HepG2 (cell line): ENCODE data around the gene MED12L. TPM values are rescaled to one million over a fixed set of nuclear protein-coding genes. Genes with fewer than 3 reads are reported as not detected.

Experiments used
- ATAC-seq: fragments of 200-7000 bp; cut with Tn5 transposase; 3 replicates; pipeline ENCODE4 v1.9.1; 2020; ENCODE audit warnings: mild to moderate bottlenecking, moderate library complexity
- BruUV-seq: library from RNA; stranded (reverse); fragments of 400-500 nt; replicated peaks from 2 replicates; lab custom pipeline; 2021; lab: Mats Ljungman, UMichigan
- CTCF ChIA-PET: fragments of 300-600 bp; formaldehyde crosslinking; extraction: SDS; loops from one replicate; lab custom pipeline; 2021; ENCODE audit warnings: low total read pairs, inconsistent platforms, low intra/inter-chr PET ratio; lab: Yijun Ruan, JAX
- POLR2A ChIA-PET: fragments of 350-600 bp; sonication (Branson Sonifier 250); formaldehyde crosslinking; loops from one replicate; lab custom pipeline; 2020; ENCODE audit warnings: antibody characterized with exemption, inconsistent platforms; lab: Yijun Ruan, JAX
- DNase-seq: peaks from one replicate; pipeline ENCODE4 v3.0.0-alpha.2; 2015; ENCODE audit warnings: low spot score
- FAIRE-seq: peaks from 3 replicates; lab custom pipeline; 2011; peaks lifted over from hg19 to GRCh38; lab: Jason Lieb, UNC
- H2AFZ ChIP-seq: one replicate; pipeline ENCODE4 v1.6.1; 2011; ENCODE audit warnings: low read length, inconsistent platforms
- H3K27ac ChIP-seq: fragments of 300-600 bp; 3 replicates; pipeline ENCODE4 v1.8.0; 2011; ENCODE audit warnings: mixed run types, mild to moderate bottlenecking, mixed read lengths, low read length, inconsistent platforms; ENCODE audit not compliant: insufficient read depth; ENCODE audit errors: extremely low read length
- H3K27me3 ChIP-seq, 2 experiments: fragments of 200-600 bp in 1 of 2; 2 replicates in 1 of 2; 3 replicates in 1 of 2; pipeline versions ENCODE4 v1.6.0 to v1.8.0; 2011; ENCODE audit warnings: low read length in 2 of 2, mild to moderate bottlenecking in 2 of 2, moderate library complexity in 2 of 2, inconsistent platforms in 1 of 2; ENCODE audit not compliant: insufficient read depth in 2 of 2, control insufficient read depth in 1 of 2
- H3K36me3 ChIP-seq, 2 experiments: fragments of 200-600 bp in 1 of 2; replicated peaks in 1 of 2; 2 replicates in 1 of 2; 3 replicates in 1 of 2; pipeline versions ENCODE4 v1.5.1 to v1.8.0; 2011; ENCODE audit warnings: low read length in 2 of 2, inconsistent platforms in 1 of 2; ENCODE audit not compliant: insufficient read depth in 2 of 2, control insufficient read depth in 1 of 2
- H3K4me1 ChIP-seq: 2 replicates; pipeline ENCODE4 v1.5.1; 2012; ENCODE audit warnings: low read length, inconsistent platforms; ENCODE audit not compliant: insufficient read depth
- H3K4me2 ChIP-seq: 2 replicates; pipeline ENCODE4 v1.6.0; 2011; ENCODE audit warnings: low read depth, low read length, inconsistent platforms
- H3K4me3 ChIP-seq, 3 experiments: fragments of 200-600 bp in 1 of 3; sonication (generic), shearing (Covaris generic) in 1 of 3; replicated peaks in 1 of 3; 2 replicates each; pipeline ENCODE4 v1.5.1; 2011 to 2016; ENCODE audit warnings: low read length in 3 of 3, inconsistent platforms in 2 of 3, low read depth in 2 of 3, mild to moderate bottlenecking in 2 of 3, control low read depth in 1 of 3, mixed read lengths in 1 of 3; ENCODE audit not compliant: insufficient read depth in 1 of 3
- H3K79me2 ChIP-seq: one replicate; pipeline ENCODE4 v1.6.1; 2011; ENCODE audit warnings: low read length, inconsistent platforms; ENCODE audit not compliant: insufficient read depth
- H3K9ac ChIP-seq: 2 replicates; pipeline ENCODE4 v1.6.0; 2011; ENCODE audit warnings: mild to moderate bottlenecking, low read depth, low read length, inconsistent platforms; ENCODE audit not compliant: insufficient read depth
- H3K9me3 ChIP-seq: 2 replicates; pipeline ENCODE4 v1.5.1; 2012; ENCODE audit warnings: mild to moderate bottlenecking, low read length
- H4K20me1 ChIP-seq: 2 replicates; pipeline ENCODE4 v1.6.0; 2011; ENCODE audit warnings: inconsistent platforms, mild to moderate bottlenecking, low read length, moderate library complexity; ENCODE audit not compliant: insufficient read depth
- CENPBD1 ChIP-seq: sonication (generic); formaldehyde crosslinking; IDR thresholded peaks from 2 replicates; pipeline ENCODE4 v1.8.0; 2022; ENCODE audit warnings: missing genetic modification reagents, low read depth, mild to moderate bottlenecking, borderline replicate concordance
- FOSL2 ChIP-seq: sonication (generic); formaldehyde crosslinking; IDR thresholded peaks from 2 replicates; pipeline ENCODE4 v1.4.0; 2020; ENCODE audit warnings: missing genetic modification reagents
- GABPB1 ChIP-seq: IDR thresholded peaks from 2 replicates; pipeline ENCODE4 v1.6.1; 2016; ENCODE audit warnings: mild to moderate bottlenecking, missing genetic modification reagents, moderate library complexity, missing compliant biosample characterization
- HIC2 ChIP-seq: sonication (generic); formaldehyde crosslinking; IDR thresholded peaks from 2 replicates; pipeline ENCODE4 v1.9.0; 2022; ENCODE audit warnings: low read depth, missing genetic modification reagents
- POGZ ChIP-seq: sonication (generic); formaldehyde crosslinking; IDR thresholded peaks from 2 replicates; pipeline ENCODE4 v1.4.0; 2020; ENCODE audit warnings: mild to moderate bottlenecking, missing genetic modification reagents
- PRMT3 ChIP-seq: sonication (generic); formaldehyde crosslinking; IDR thresholded peaks from 2 replicates; pipeline ENCODE4 v1.8.1; 2022; ENCODE audit warnings: low read depth, mild to moderate bottlenecking, moderate library complexity, missing genetic modification reagents, borderline replicate concordance
- REL ChIP-seq: sonication (generic); formaldehyde crosslinking; conservative IDR thresholded peaks from 2 replicates; pipeline ENCODE4 v1.8.0; 2022; ENCODE audit warnings: mild to moderate bottlenecking, missing genetic modification reagents, moderate library complexity
- SMARCE1 ChIP-seq: fragments of 450-650 bp; IDR thresholded peaks from 2 replicates; pipeline ENCODE4 v1.6.1; 2017; ENCODE audit warnings: borderline replicate concordance
- SRY ChIP-seq: sonication (generic); formaldehyde crosslinking; IDR thresholded peaks from 2 replicates; pipeline ENCODE4 v1.8.0; 2022; ENCODE audit warnings: mild to moderate bottlenecking, missing genetic modification reagents
- ZEB1 ChIP-seq: IDR thresholded peaks from 2 replicates; pipeline ENCODE4 v1.6.1; 2012; ENCODE audit warnings: mild to moderate bottlenecking, low read depth, inconsistent platforms; ENCODE audit not compliant: insufficient replicate concordance
- ZNF143 ChIP-seq: sonication (generic); formaldehyde crosslinking; IDR thresholded peaks from 2 replicates; pipeline ENCODE4 v1.4.0; 2020; ENCODE audit warnings: missing genetic modification reagents
- ZNF44 ChIP-seq: sonication (generic); formaldehyde crosslinking; IDR thresholded peaks from 2 replicates; pipeline ENCODE4 v1.5.1; 2020; ENCODE audit warnings: mild to moderate bottlenecking, missing genetic modification reagents
- ZNF619 ChIP-seq: sonication (generic); formaldehyde crosslinking; IDR thresholded peaks from 2 replicates; pipeline ENCODE4 v1.4.0; 2020; ENCODE audit warnings: mild to moderate bottlenecking, missing genetic modification reagents
- ZSCAN31 ChIP-seq: sonication (generic); formaldehyde crosslinking; IDR thresholded peaks from 2 replicates; pipeline ENCODE4 v1.5.0; 2020; ENCODE audit warnings: low read depth, mild to moderate bottlenecking, missing genetic modification reagents
- ZUFSP ChIP-seq: sonication (generic); formaldehyde crosslinking; IDR thresholded peaks from 2 replicates; pipeline ENCODE4 v1.9.0; 2021; ENCODE audit warnings: missing genetic modification reagents, mild to moderate bottlenecking, borderline replicate concordance
- WGBS: methylation state at CpG from one replicate; pipeline ENCODE4 v1.1.6; 2017; ENCODE audit warnings: low lambda C conversion rate; 5-methylcytosine and 5-hydroxymethylcytosine counted together
- in situ Hi-C: cut with HindIII; loops from 2 replicates; pipeline ENCODE4 v1.10.0; 2017; ENCODE audit warnings: low pct_unique_long_range_greater_than_20kb; ENCODE audit not compliant: extremely low pct_ligation_motif_present
- intact Hi-C: fragments of 100-400 bp; cut with micrococcal nuclease; formaldehyde crosslinking; loops from one replicate; pipeline ENCODE4 v1.10.0; 2022; ENCODE audit not compliant: unreplicated experiment
- polyA plus RNA-seq, 8 experiments: library from polyadenylated mRNA; depleted of rRNA in 3 of 8; stranded (reverse) in 7 of 8; unstranded in 1 of 8; fragments of >200 nt; fragmentation: Illumina TruSeq in 4 of 8; extraction: Trizol in 4 of 8; gene quantifications; 2 replicates each; pipeline versions ENCODE4 v1.2.1 to v1.2.3, GENCODE V29; 2011 to 2016; ENCODE audit warnings: low read depth in 4 of 8, missing spikeins in 1 of 8, mixed read lengths in 1 of 8; ENCODE audit not compliant: insufficient read depth in 1 of 8
- total RNA-seq, 5 experiments: library from RNA; depleted of rRNA; stranded (reverse); fragments of >200 nt; fragmentation: Illumina TruSeq; extraction: Trizol; gene quantifications; 2 replicates each; pipeline ENCODE4 v1.2.3, GENCODE V29; 2016; ENCODE audit warnings: low read depth in 1 of 5

Gene MED12L
- total and polyA plus RNA-seq, 2 of the 13 experiments (the other 11 are each of a cell fraction or from before 2014, with no cell fraction given), result 0.07 to 0.64 TPM

- ChIA-PET POLR2A (no interaction called here), CTCF (no interaction called here)
- ATAC-seq (no peak), DNase-seq (no peak), FAIRE-seq (no peak)
- no peak overlapping the region for H3K27ac ChIP-seq
- no peaks in the 10 kb centered on the region; a peak in 2 of 5 replicates for H3K27me3 ChIP-seq
- H3K36me3 ChIP-seq, result no peaks in the 10 kb centered on the region
- no peaks in the 10 kb centered on the region for H3K79me2 ChIP-seq
- no peak overlapping the region for H3K4me3 ChIP-seq
- H4K20me1 ChIP-seq, result no peaks in the 10 kb centered on the region
- no peak overlapping the region for H3K4me2 ChIP-seq
- no peak overlapping the region for H3K9ac ChIP-seq
- no peaks in the 10 kb centered on the region for H3K4me1 ChIP-seq
- in situ Hi-C loops (no loop called here), intact Hi-C loops (no loop called here)
- H2AFZ ChIP-seq, result no peak overlapping the region
- 4% methylated on average over 3 of the region's 3 CpGs for WGBS
- no peak for TF ChIP-seq FOSL2 (CRISPR knock-in tag)
- no peak for TF ChIP-seq GABPB1 (CRISPR knock-in tag)
- TF ChIP-seq HIC2 (CRISPR knock-in tag), result no peak
- no peak for TF ChIP-seq ZNF44 (CRISPR knock-in tag)
- TF ChIP-seq ZNF619 (CRISPR knock-in tag), result no peak
- no peak for TF ChIP-seq ZNF143 (CRISPR knock-in tag)
- no TSS peak for BruUV-seq
- H3K9me3 ChIP-seq, result no peaks in the 10 kb centered on the region
These were observed 360.5 kb downstream of the MED12L start for GRCh38 chr3:151446002-151446340.

DNA sequence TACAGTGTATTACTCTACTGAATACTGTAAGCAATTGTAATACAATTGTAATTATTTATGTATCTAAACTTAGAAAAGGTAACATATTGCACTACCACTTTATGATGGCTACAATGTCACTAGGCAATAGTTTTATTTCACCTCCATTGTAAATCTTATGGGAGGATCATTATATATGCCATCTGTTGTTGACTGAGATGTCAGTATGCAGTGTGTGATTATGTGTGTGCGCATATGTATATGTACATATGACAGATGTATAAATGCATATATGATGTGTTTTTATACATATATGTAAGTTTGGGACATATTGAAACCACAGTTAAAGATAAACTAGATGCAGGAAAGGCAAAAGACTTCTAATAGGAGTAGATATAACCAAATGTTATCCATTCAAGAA lies 366.9 kb downstream of the MED12L start:
- Histone ChIP-seq H3K79me2 (no peaks in the 10 kb centered on the region), H3K4me3 (no peak overlapping the region)
- intact Hi-C loops, result no loop called here
- TF ChIP-seq SMARCE1 (no peak), ZUFSP (CRISPR knock-in tag) (no peak), REL (CRISPR knock-in tag) (no peak), CENPBD1 (CRISPR knock-in tag) (no peak), POGZ (CRISPR knock-in tag) (no peak), ZEB1 (no peak), SRY (CRISPR knock-in tag) (no peak), ZSCAN31 (CRISPR knock-in tag) (no peak), PRMT3 (CRISPR knock-in tag) (no peak)

More for the DNA sequence above, 366.9 kb downstream of the MED12L start:
- H2AFZ ChIP-seq, result no peak overlapping the region
- H3K9me3 ChIP-seq, result no peaks in the 10 kb centered on the region
- no peak for ATAC-seq
- ChIA-PET CTCF (no interaction called here), POLR2A (no interaction called here)
- no peaks in the 10 kb centered on the region for H3K36me3 ChIP-seq
- H3K4me1 ChIP-seq, result no peaks in the 10 kb centered on the region
- H3K4me2 ChIP-seq, result no peak overlapping the region
- no peak for DNase-seq
- H3K27ac ChIP-seq, result no peak overlapping the region
- WGBS, result 100% methylated on average over 1 of the region's 1 CpG
- BruUV-seq, result no TSS peak
- no peaks in the 10 kb centered on the region for H4K20me1 ChIP-seq
- no peak overlapping the region for H3K9ac ChIP-seq
- in situ Hi-C loops, result no loop called here
- no peaks in the 10 kb centered on the region; a peak in 2 of 5 replicates for H3K27me3 ChIP-seq
- FAIRE-seq, result no peak
